ENCODE data around the gene ERMP1. TPM values are rescaled to one million over a fixed set of nuclear protein-coding genes. Genes with fewer than 3 reads are reported as not detected.

ERMP1 gene
- total and polyA plus RNA-seq, 10 of the 15 experiments (the other 5 are each of a cell fraction or from before 2014, with no cell fraction given) = 2.4 to 42.1 (median 8.1) TPM

DNA sequence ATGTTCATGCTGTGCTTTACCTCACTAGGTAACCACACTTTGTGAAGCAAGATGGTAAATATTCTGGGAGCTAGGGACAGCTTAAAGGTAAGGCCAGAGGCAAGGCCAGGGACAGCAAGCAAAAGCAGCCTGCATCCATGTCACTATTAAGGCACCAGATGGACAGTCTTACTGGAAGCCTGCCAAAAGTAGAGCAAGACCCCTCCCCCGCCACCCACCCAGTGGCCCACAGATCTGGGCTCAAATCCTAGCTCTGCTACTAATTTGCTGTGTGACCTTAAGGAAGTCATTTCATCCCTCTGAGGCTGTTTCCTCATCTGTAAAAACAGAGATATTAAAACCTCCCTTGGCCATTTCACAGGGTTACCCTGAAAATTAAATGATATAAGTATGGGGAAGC, 13.2 kb upstream of the ERMP1 start:
- Histone ChIP-seq H3K27ac (ENCODE audit: control insufficient read depth, insufficient read depth) (no peak overlapping the region), H3K27me3 (replicated peaks in 1 of 2; ENCODE audit: control insufficient read depth in 2 of 2, insufficient read depth in 2 of 2, low read length in 1 of 2) (no peaks in the 10 kb centered on the region), H2AFZ (ENCODE audit: control insufficient read depth, low read depth, low read length) (peak overlapping the region; percentile 15; the same call in 1 of the 2 replicates), H3K4me1 (ENCODE audit: control insufficient read depth, insufficient read depth, low read length) (peaks cover 56% of the 10 kb centered on the region), H3K4me3 (no peak overlapping the region), H3K79me2 (ENCODE audit: control insufficient read depth, insufficient read depth, low read length) (no peaks in the 10 kb centered on the region), H3K9ac (ENCODE audit: control insufficient read depth, insufficient read depth, low read length) (no peak overlapping the region), H4K20me1 (ENCODE audit: control insufficient read depth, insufficient read depth) (no peaks in the 10 kb centered on the region), H3K9me3 (replicated peaks; ENCODE audit: control insufficient read depth, insufficient read depth, low read length) (peaks cover 3% of the 10 kb centered on the region; the same call in 2 of the 3 replicates), H3K36me3 (ENCODE audit: control insufficient read depth in 2 of 2, insufficient read depth in 2 of 2, low read length in 1 of 2) (no peaks in the 10 kb centered on the region), H3K4me2 (ENCODE audit: control insufficient read depth, insufficient read depth) (no peak overlapping the region)
- ChIA-PET CTCF (interaction anchor here (4.5 kb wide), 1 partner anchor 14 kb away, joined by 36 read pairs; the partner anchor contains the start of gene ERMP1), POLR2A (interaction anchor here (1.0 to 10.5 kb wide), 2 partner anchors 15 to 18 kb away, joined by 3 to 142 read pairs; partner anchors contain the start of gene ERMP1), RAD21 (ENCODE audit: unreplicated experiment) (interaction anchor here (0.6 to 1.4 kb wide), 4 partner anchors 18 to 222 kb away, joined by 3 to 4 read pairs (median 3); no protein-coding TSS in a partner anchor), SMC1A (ENCODE audit: uncharacterized antibody, unreplicated experiment) (interaction anchor here (0.9 to 2.0 kb wide), 5 partner anchors 10 to 41 kb away, joined by 3 to 13 read pairs (median 3); partner anchors contain the start of gene ERMP1)
- TF ChIP-seq, protein P1, sequence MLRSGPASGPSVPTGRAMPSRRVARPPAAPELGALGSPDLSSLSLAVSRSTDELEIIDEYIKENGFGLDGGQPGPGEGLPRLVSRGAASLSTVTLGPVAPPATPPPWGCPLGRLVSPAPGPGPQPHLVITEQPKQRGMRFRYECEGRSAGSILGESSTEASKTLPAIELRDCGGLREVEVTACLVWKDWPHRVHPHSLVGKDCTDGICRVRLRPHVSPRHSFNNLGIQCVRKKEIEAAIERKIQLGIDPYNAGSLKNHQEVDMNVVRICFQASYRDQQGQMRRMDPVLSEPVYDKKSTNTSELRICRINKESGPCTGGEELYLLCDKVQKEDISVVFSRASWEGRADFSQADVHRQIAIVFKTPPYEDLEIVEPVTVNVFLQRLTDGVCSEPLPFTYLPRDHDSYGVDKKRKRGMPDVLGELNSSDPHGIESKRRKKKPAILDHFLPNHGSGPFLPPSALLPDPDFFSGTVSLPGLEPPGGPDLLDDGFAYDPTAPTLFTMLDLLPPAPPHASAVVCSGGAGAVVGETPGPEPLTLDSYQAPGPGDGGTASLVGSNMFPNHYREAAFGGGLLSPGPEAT (IDR thresholded peaks at IDR 0.05; ENCODE audit: low read depth) = no peak
- TF ChIP-seq, protein P2, sequence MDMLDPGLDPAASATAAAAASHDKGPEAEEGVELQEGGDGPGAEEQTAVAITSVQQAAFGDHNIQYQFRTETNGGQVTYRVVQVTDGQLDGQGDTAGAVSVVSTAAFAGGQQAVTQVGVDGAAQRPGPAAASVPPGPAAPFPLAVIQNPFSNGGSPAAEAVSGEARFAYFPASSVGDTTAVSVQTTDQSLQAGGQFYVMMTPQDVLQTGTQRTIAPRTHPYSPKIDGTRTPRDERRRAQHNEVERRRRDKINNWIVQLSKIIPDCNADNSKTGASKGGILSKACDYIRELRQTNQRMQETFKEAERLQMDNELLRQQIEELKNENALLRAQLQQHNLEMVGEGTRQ (IDR thresholded peaks at IDR 0.05; ENCODE audit: borderline replicate concordance, low read depth, low read length) = no peak
- no peak for TF ChIP-seq ZSCAN29 (IDR thresholded peaks at IDR 0.05)
- no peak for TF ChIP-seq RELA (IDR thresholded peaks at IDR 0.05; ENCODE audit: borderline replicate concordance, partially characterized antibody)
- ATAC-seq (no peak), DNase-seq (ENCODE audit: low read depth, low spot score) (no peak), FAIRE-seq (no peak)
- no TSS peak for BruUV-seq (replicated peaks)
- intact Hi-C loops (cut with micrococcal nuclease; ENCODE audit: unreplicated experiment) = no loop called here
- in situ Hi-C loops (cut with MboI) = no loop called here
- WGBS (ENCODE audit: insufficient coverage, insufficient replicate concordance, low lambda C conversion rate, missing lambda C conversion rate) = 91% methylated on average over 1 of the region's 1 CpG

Data from GM12878 (cell line).